Renal cortical epithelial cell (primary cell): ENCODE results near the gene CA10. TPM values are rescaled to one million over a fixed set of nuclear protein-coding genes. Genes with fewer than 3 reads are reported as not detected.
A peak's percentile ranks its signal among the peaks of the same experiment; 100 is the strongest.

ENCODE experiments used
- DNase-seq: peaks from one replicate; pipeline ENCODE4 v3.0.0-alpha.2; 2011; ENCODE audit warnings: low read depth
- total RNA-seq: library from RNA; depleted of rRNA; stranded (reverse); fragments of >200 nt; gene quantifications from 2 replicates; pipeline ENCODE4 v1.2.3, GENCODE V29; 2014

CA10 gene
- total RNA-seq, 1 donor from 2014 or later, result not detected

- no peak for DNase-seq
These were observed 510.7 kb downstream of the CA10 start for GRCh38 chr17:51647826-51648225.

- DNase-seq, result no peak
These were observed 511.4 kb downstream of the CA10 start for GRCh38 chr17:51647067-51647466.

DNA sequence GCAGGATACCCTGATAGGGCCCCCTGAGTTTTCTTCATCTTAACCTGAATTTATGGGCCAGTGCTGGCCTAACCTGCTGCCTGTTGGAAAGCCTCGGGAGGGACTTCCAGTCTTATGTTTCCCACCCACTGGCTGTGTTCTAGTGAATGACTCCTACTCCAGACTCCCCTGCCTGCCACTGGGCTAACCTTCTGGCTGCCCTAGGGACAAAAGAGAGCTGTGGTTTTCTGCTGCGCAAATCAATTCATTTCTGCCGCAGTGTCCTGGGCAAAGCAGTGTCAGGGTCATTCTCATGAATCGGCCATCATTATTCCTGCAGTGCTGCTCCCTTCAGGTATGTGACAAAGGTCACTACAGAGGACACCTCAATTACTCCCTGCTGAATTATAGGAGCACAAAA lies 512.0 kb downstream of the CA10 start:
- DNase-seq, result no peak

DNA sequence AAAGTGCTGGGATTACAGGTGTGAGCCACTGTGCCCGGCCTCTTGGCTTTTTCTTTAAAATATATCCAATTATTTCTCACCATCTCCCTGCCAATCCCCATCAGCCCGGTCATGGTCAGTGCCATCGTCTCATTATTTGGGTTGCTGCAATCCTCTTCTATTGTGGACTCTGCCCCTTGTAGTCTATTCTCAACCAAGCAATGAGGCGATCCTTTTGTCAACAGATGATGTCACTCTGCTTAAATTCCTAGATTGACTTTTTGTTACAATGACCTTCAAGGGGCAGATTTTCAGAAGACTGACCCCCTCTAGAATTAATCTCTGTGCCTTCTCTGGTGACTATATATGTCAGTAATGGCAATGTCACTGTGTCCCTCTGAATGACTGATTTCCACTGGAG lies 513.5 kb downstream of the CA10 start:
- no peak for DNase-seq

DNA sequence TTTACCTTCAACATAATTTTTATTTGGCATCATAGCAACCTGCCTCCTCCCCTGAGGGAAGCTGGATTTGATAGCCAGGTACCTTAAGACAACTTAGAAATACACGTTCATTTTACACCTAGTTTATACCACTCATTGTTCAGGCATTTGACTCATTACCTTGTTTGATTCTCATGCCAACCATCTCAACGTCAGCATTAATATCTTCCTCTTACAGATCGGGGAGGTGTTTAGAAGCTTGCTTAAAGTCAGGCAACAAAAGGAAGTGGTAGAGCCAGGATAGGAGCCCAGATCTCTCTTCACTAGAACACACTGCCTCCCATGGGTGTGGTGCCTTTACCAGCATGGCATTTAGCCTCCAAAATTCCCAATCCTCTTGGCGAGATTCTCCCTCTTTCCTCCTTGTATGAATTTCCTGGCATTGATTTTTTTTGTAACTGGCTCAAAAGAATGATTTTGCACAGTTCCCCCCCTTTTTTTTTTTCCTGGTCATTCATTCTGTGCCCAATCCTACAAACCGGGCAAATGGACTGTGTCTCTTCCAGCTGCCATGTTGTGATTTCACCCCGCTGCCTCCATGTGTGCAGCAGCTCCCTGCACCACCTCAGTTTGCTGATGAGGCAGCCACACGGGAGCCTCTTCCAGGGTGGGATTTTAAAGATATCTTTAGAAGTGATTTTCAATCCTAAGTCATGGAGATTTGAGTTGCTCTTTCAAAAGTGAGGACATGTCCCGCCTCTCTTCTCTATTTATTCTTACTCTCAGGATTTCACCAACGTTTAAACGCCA lies 514.6 kb downstream of the CA10 start:
- no peak for DNase-seq

DNA sequence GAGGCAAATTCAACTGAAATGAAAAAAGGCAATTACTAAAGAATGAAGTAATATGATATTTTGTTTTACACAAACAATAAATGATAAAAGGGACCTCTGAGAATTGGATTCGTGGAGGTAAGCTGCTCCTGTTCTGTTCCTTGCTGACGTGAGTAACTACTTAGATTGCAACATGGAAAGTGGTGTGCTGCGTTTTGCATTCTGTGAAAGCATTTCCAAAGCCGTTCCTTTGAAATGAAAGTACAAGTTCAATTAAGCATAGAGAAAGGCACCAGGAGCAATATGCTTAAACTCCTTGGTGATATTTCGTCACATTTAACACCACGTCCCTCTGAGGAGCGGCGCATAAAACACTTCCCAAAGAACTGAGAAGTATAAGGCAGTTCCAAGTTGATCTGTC lies 516.5 kb downstream of the CA10 start:
- DNase-seq, result no peak

DNA sequence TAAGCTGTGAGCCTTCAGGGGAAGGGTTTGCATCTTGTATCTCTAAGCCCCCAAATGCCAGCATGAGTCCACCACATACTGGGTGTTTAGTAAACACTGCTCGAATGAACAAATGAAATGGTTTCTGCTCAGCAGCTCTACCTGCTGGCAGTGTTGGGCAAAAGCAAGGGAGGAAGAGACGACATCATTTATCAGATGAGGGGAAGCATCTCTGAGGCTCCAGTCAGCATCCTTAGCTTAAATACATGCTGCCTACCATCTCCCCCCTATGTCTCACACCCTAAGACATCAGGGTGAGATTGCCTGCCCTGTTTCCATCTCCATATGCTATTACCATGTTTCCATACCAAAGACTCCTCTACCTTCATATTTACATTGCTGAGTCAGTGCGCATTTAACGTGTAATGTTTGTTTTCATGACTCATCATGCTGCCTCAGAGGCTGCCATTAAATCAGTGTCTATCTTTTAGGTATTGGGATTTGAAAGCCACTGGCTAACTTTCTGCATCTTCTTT lies 518.3 kb downstream of the CA10 start:
- no peak for DNase-seq

DNA sequence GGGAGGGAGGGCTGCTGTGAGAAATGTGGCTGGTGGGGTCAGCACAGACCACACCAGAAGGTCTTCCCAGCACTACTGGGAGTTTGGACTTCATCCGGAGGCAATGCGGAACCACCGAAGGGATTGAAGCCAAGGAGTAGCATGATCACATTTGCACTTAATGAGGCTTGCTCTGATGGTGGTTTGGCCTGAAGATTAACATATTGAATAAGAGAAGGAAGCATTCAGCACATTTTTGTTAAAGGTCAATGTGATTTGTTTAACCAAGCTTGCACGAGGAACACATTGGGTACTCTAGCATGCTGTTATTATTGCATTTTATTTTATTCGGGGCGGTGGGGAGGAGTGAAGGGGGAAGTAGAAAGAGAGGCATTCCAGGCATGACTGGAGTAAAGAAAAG lies 519.5 kb downstream of the CA10 start:
- peak; percentile 18 for DNase-seq

DNA sequence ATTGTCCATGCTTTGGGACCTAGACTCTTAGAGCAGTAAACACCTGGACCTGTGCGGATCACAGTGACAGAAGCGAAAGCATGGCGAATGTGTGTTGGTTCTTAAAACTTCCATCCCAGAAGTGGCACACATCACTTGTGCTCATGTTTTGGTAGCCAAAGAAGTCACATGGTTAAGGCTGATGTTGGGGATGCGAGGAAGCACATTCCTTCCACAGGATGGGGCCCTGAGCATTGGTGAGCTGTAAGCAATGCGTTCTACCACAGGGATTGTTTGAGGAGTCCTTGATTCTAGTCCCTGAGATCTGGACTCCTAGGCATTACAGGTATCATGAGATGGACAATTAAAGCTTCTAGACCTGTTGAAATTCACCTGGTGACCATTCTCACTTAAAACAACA lies 522.2 kb downstream of the CA10 start:
- no peak for DNase-seq

DNA sequence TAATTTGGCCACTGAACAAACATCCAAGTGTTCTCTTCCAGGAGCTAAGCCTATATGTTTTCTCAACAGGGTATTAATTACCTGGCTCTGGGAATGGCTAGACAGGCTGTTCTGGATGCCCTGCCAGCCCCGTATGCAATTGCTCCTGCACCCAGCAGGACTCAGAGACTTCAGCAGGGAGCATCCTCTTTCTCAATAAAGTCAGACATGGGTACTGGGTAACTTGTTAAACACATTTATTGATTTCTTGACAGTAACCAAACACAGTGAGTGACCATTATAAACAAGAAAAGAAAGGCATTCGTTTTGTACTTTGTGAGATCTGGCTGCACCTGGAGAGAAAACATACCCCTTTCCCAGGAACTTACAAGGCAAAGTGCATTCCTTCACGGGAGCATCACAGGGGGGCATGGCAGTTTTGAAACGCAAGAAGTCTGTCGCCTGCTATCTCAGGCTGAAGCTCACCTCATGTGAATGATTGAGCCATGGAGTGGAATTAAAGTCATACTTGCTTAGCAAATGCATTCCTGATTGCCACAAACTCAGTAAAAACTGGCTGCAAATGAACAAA lies 528.3 kb downstream of the CA10 start:
- no peak for DNase-seq

GRCh38 chr17:51629232-51629631 lies 529.3 kb downstream of the CA10 start:
- no peak for DNase-seq

DNA sequence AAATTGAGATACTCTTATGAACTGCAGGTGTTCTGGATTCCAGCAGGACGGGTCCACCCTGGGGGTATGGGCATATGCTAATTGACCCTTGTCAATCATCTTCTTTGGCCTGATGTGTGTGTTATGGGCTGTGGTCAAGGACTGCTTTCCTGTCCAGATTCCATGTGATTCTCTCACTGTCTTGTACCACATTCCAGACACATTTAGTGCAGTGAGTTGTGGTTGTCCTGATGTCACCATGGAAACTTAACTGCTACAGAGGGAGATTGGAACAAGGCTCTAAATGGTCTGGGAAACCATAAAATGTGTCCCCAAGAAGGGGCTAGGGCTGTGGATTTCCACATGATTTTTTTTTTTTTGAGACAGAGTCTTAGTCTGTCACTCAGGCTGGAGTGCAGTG lies 530.7 kb downstream of the CA10 start:
- no peak for DNase-seq

DNA sequence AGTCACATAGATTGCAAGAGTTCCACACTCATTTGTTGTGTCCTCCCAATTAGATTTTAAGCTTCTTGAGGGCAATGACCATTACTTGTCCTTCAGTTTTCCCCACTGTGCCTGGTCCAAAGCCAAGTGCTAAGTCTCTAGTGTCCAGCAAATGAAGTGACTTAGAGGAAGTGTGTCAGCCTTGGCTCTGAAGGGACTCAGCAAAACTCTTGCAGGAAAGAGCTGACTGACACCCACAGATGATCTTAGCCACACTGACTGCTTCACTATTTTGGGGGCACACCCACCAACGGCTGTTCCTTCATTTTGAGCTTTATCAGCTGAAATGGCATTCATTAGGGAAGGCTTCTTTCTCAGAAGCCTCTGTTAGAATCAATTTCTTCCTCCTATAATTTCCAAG lies 540.0 kb downstream of the CA10 start:
- DNase-seq, result no peak

DNA sequence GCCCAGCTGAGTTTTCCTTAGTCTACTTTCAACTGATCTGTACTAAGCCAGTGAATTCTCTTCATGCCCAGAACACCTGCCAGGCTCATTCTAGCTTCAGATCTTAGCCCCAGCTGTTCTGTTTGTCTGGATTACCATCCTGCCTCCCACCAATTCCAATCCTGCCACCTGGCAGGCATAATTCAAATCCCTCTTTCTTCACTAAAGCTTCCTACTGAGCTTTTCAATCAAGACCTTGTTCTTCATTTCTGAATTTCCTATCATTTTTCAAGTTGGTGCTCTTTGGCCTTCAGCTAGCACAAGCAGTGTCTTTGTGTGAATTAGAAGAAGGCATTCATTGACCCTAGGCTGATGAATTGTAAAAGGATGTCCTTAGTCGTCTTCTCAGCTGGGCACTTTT lies 540.5 kb downstream of the CA10 start:
- DNase-seq, result no peak

DNA sequence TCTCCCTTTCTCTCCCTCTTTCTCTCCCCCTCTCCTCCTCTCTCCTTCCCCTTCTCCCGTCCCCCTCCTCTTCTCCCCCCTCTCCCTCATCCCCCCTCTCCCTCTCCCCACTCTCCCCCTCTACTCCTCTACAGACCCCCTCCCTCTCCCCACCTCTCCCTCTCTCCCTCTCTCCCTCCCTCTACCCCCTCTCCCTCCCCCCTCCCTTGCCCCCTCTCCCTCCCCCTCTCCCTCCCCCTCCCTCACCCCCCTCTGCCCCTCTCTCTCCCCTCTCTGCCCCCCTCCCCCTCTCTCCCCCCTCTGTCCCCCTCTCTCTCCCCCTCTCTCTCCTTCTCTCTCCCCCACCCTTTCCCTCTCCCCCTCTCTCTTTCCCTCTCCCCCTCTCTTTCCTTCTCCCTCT lies 545.3 kb downstream of the CA10 start:
- DNase-seq, result no peak

DNA sequence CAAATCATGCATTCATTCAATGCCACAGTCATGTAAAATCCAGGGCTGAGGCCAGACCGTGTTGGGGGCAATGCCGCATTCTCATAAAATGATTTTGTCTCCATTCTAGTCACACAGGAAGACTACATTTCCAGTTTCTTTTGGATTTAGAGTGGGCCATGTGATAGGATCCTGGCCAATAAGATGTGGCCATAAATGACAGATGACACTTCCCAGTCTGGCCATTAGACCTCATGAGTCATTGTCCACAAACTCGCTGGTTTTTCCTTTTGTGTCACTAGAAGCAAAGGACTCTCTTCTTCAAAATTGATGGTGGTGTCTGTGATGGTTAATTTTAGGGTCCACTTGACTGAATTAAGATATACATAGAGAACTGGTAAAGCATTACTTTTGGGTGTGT lies 545.8 kb downstream of the CA10 start:
- no peak for DNase-seq

DNA sequence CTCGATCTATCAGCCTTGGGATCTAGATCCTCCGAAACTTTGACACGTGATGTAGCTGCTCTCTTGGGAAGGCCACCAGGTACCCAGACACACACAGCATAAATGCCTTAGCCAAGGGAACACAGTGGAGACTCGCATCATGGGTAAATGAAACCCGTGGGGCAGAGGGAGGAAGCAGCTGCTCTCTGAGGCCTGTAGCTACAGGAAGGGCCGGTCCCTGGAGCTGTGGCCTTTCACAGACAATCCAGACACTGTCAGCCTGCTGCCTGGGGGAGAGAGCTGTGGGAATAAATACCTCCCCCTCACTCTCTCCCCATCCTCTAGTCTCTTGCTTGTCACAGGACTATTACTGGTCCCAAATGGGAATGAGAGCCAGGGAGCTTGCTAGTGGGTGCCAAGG lies 546.9 kb downstream of the CA10 start:
- DNase-seq, result no peak

DNA sequence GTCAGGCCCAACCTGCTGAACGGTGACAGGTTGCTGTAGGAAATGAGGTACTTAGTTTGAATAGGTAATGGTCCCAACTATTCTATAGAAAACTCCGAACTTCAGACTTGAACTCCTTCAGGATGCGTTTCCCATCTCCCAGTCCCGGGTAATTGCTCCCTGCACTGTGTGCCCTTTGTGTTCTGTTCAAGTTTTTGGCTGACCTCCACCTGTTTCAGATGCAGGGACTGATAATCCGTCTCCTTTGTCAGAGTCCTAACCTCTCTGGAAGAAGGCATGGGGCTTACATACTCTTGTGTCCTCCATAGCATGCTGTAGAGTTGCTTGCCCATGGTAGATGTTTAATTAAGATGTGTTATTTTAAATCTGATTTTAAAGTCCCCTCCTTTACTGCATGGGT lies 547.7 kb downstream of the CA10 start:
- DNase-seq, result no peak

- DNase-seq, result no peak
These were observed 548.4 kb downstream of the CA10 start for GRCh38 chr17:51610155-51610554.

- no peak for DNase-seq
These were observed 550.1 kb downstream of the CA10 start for GRCh38 chr17:51608251-51608933.

GRCh38 chr17:51607512-51607911 lies 551.0 kb downstream of the CA10 start:
- no peak for DNase-seq

DNA sequence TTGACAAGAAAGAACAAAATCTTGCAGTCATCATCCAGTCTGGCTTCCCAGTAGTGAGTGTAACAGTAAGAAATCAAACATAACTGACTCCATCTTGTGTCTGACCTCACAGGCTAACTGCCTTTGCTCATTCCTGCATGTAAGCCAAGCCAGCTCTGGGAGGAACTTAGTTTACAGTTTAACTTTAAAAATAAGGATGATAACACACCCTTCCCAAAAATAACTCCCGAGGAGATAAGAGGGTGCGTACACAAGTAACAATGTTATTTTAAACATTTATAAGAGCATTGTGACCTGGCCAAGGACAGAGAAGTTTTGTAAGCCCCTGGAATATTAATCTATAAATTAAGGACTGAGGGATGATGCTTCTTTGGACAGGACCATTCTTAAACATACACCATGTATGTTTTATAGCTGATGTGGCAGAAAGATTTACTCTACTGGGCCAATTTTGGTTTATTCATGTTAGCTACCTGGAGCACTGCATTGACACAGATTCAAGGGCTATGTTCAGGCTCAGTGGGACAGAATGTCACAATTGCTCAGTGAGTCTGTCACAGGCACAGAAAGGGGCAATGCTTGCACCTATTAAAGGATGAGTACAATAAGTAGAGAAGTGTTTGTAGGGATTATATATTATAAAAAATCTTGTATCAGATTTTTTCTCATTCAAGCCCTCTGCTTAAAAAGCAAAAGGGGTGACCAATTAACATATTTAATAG lies 554.1 kb downstream of the CA10 start:
- DNase-seq, result no peak
